Adipose tissue (tissue), 3 donors: Measurements from ENCODE around the gene SORCS3. TPM values are rescaled to one million over a fixed set of nuclear protein-coding genes. Genes with fewer than 3 reads are reported as not detected.

Experiments used
- H3K27ac ChIP-seq: one replicate; pipeline ENCODE4 v1.5.1; 2013; ENCODE audit warnings: low read depth, low read length
- WGBS, 3 donors: extraction: QIAGEN DNeasy Blood & Tissue Kit; methylation state at CpG; one replicate each; pipeline ENCODE4 v1.1.7; 2013; 5-methylcytosine and 5-hydroxymethylcytosine counted together
- polyA plus RNA-seq, 3 donors: library from polyadenylated mRNA; stranded (reverse); fragments of 200-250 nt; gene quantifications; one replicate each; pipeline ENCODE4 v1.2.3, GENCODE V29; 2013
- donor health status: healthy with polysubstance abuse.
- donor health status: Bipolar disorder and iron deficiency.
- donor health status: healthy.

SORCS3 gene
- polyA plus RNA-seq, 3 donors, result 0.01 TPM; not detected in 1

GRCh38 chr10:104924101-104924795 is 283.2 kb downstream of the SORCS3 start:
- WGBS, 3 donors, result 60 to 75% (median 73%) methylated on average over 6 of the region's 6 CpGs
- no peak overlapping the region for H3K27ac ChIP-seq

GRCh38 chr10:104925232-104925851 is 284.3 kb downstream of the SORCS3 start:
- H3K27ac ChIP-seq, result no peak overlapping the region
- whole genome bisulfite sequencing, 3 donors, result 31 to 48% (median 36%) methylated on average over 3 of the region's 3 CpGs

- no peak overlapping the region for H3K27ac ChIP-seq
- WGBS, 3 donors, result 68 to 88% (median 82%) methylated on average over 2 of the region's 2 CpGs
Measured at GRCh38 chr10:104928734-104929133, 287.6 kb downstream of the SORCS3 start.

GRCh38 chr10:104931612-104932134 is 290.6 kb downstream of the SORCS3 start:
- WGBS, 3 donors, result 59 to 65% (median 64%) methylated on average over 2 of the region's 2 CpGs

GRCh38 chr10:104935656-104936055 is 294.6 kb downstream of the SORCS3 start:
- no peak overlapping the region for H3K27ac ChIP-seq
- WGBS, 3 donors, result 44 to 71% (median 67%) methylated on average over 2 of the region's 2 CpGs

More at GRCh38 chr10:104931612-104932134, 290.6 kb downstream of the SORCS3 start:
- no peak overlapping the region for H3K27ac ChIP-seq

GRCh38 chr10:104937567-104937966 is 296.5 kb downstream of the SORCS3 start:
- no peak overlapping the region for H3K27ac ChIP-seq
- 30 to 60% (median 45%) methylated on average over 2 of the region's 2 CpGs for WGBS, 3 donors

GRCh38 chr10:104938031-104938430 is 296.9 kb downstream of the SORCS3 start:
- H3K27ac ChIP-seq, result no peak overlapping the region
- WGBS, 3 donors, result 67 to 82% (median 81%) methylated on average over 4 of the region's 4 CpGs

GRCh38 chr10:104941662-104942061 is 300.6 kb downstream of the SORCS3 start:
- H3K27ac ChIP-seq, result no peak overlapping the region

- H3K27ac ChIP-seq, result no peak overlapping the region
- WGBS, 3 donors, result 85 to 90% (median 88%) methylated on average over 9 of the region's 9 CpGs
Measured at GRCh38 chr10:104947314-104947713, 306.2 kb downstream of the SORCS3 start.

- no peak overlapping the region for H3K27ac ChIP-seq
- 69 to 77% (median 75%) methylated on average over 4 of the region's 4 CpGs for WGBS, 3 donors
Measured at GRCh38 chr10:104957178-104957841, 316.2 kb downstream of the SORCS3 start.

GRCh38 chr10:104966563-104967297 is 325.6 kb downstream of the SORCS3 start:
- H3K27ac ChIP-seq, result no peak overlapping the region

GRCh38 chr10:104980368-104980767 is 339.3 kb downstream of the SORCS3 start:
- H3K27ac ChIP-seq, result no peak overlapping the region
- WGBS, 3 donors, result 75 to 82% (median 82%) methylated on average over 2 of the region's 2 CpGs

More at GRCh38 chr10:104966563-104967297, 325.6 kb downstream of the SORCS3 start:
- 37 to 59% (median 55%) methylated on average over 2 of the region's 2 CpGs for WGBS, 3 donors

- 59 to 85% (median 83%) methylated on average over 4 of the region's 4 CpGs for WGBS, 3 donors
- no peak overlapping the region for H3K27ac ChIP-seq
Measured at GRCh38 chr10:104981995-104982394, 340.9 kb downstream of the SORCS3 start.

- no peak overlapping the region for H3K27ac ChIP-seq
- WGBS, 3 donors, result 78 to 91% (median 86%) methylated on average over 1 of the region's 1 CpG
Measured at GRCh38 chr10:104988686-104989085, 347.6 kb downstream of the SORCS3 start.

- no peak overlapping the region for H3K27ac ChIP-seq
Measured at GRCh38 chr10:104989880-104990279, 348.8 kb downstream of the SORCS3 start.

GRCh38 chr10:104993085-104993484 is 352.0 kb downstream of the SORCS3 start:
- H3K27ac ChIP-seq, result no peak overlapping the region
- 73 to 83% (median 81%) methylated on average over 6 of the region's 6 CpGs for WGBS, 3 donors

- H3K27ac ChIP-seq, result no peak overlapping the region
- WGBS, 3 donors, result 84 to 97% (median 89%) methylated on average over 2 of the region's 2 CpGs
Measured at GRCh38 chr10:105001269-105001668, 360.2 kb downstream of the SORCS3 start.

GRCh38 chr10:105010411-105011121 is 369.5 kb downstream of the SORCS3 start:
- WGBS, 3 donors, result 59 to 65% (median 62%) methylated on average over 2 of the region's 2 CpGs

More at GRCh38 chr10:105010411-105011121, 369.5 kb downstream of the SORCS3 start:
- H3K27ac ChIP-seq, result no peak overlapping the region
